Thymus (tissue), 11 donors: ENCODE data around the gene TMX2. TPM values are rescaled to one million over a fixed set of nuclear protein-coding genes. Genes with fewer than 3 reads are reported as not detected.
A peak's percentile ranks its signal among the peaks of the same experiment; 100 is the strongest.

Experiments used
- DNase-seq, 9 donors: peaks; one replicate each; pipeline ENCODE4 v3.0.0-alpha.2; 2013; ENCODE audit warnings: low spot score in 9 of 9, low read depth in 6 of 9, missing footprints in 1 of 9
- H3K27ac ChIP-seq, 2 donors: one replicate each; pipeline ENCODE4 v1.5.1; 2013; ENCODE audit warnings: control low read depth in 1 of 2, low read depth in 1 of 2, low read length in 1 of 2, mild to moderate bottlenecking in 1 of 2, moderate library complexity in 1 of 2
- H3K27me3 ChIP-seq, 2 donors: one replicate each; pipeline ENCODE4 v1.5.1; 2013; ENCODE audit warnings: low read length in 1 of 2; ENCODE audit not compliant: control insufficient read depth in 2 of 2, insufficient read depth in 1 of 2
- H3K36me3 ChIP-seq, 2 donors: one replicate each; pipeline ENCODE4 v1.5.1; 2013; ENCODE audit warnings: low read length in 1 of 2, mild to moderate bottlenecking in 1 of 2, moderate library complexity in 1 of 2; ENCODE audit not compliant: control insufficient read depth in 2 of 2, insufficient read depth in 2 of 2
- H3K4me1 ChIP-seq, 2 donors: one replicate each; pipeline ENCODE4 v1.5.1; 2013; ENCODE audit warnings: low read length in 2 of 2; ENCODE audit not compliant: control insufficient read depth in 2 of 2, insufficient read depth in 2 of 2
- H3K4me3 ChIP-seq, 2 donors: one replicate each; pipeline ENCODE4 v1.5.1; 2013; ENCODE audit warnings: low read length in 2 of 2, control low read depth in 1 of 2, mild to moderate bottlenecking in 1 of 2
- H3K9me3 ChIP-seq, 2 donors: one replicate each; pipeline ENCODE4 v1.5.1; 2013; ENCODE audit warnings: low read length in 1 of 2, mild to moderate bottlenecking in 1 of 2; ENCODE audit not compliant: control insufficient read depth in 2 of 2, insufficient read depth in 1 of 2
- WGBS: extraction: QIAGEN DNeasy Blood & Tissue Kit; methylation state at CpG from one replicate; pipeline ENCODE4 v1.1.7; 2013; 5-methylcytosine and 5-hydroxymethylcytosine counted together
- polyA plus RNA-seq: library from polyadenylated mRNA; stranded (reverse); fragments of 200-250 nt; gene quantifications from one replicate; pipeline ENCODE4 v1.2.3, GENCODE V29; 2013
- total RNA-seq: library from RNA; stranded (reverse); fragments of 120-200 nt; gene quantifications from one replicate; pipeline ENCODE4 v1.2.4, GENCODE V29; 2013
- donor health status: healthy.

The TMX2 gene
- total and polyA plus RNA-seq, 2 donors: 60.2 to 61.4 TPM

DNA sequence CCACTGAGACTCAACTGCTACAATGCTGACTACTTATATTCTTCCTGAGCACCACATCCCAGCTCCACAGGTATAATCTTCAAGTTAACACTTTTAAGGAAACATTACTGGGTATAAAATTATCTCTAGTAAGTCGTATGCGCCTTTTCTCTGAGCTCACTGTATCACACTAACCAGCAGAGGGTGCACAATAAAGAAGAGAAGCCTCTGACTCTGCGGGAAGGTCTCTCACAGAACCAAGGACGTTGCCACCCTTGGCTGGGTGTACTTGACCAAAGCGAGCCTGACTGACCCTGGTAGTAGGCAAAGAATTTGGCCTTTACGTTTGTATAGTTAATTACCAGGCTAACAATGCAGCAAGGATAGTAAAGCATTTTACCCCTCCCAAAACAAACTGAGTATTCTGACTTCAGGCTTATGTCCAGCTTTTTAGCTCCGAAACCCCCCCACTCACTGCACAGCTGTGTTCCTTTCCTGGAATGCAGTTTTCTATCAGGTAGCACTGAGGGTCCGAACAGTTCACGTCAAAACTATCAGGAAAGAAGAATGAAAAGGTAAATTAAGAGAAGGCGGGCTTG lies 39.4 kb downstream of the TMX2 start, which contains the start of gene BTBD18:
Gene BTBD18, minus strand, starts transcription at position 144 of the 578 bp plus-strand sequence. CDS start 631 bp downstream, outside the sequence.
- Histone ChIP-seq H3K4me1 (no peaks in the 10 kb centered on the region), H3K27ac (no peak within 1 kb of the TSS), H3K4me3 (no peak within 1 kb of the TSS), H3K27me3 (no peaks in the 10 kb centered on the region), H3K36me3 (peaks cover 6 to 7% of the 10 kb centered on the region in 2 donors), H3K9me3 (no peaks in the 10 kb centered on the region)
- peak in 1 of 9 donors; percentile 53 for DNase-seq
- WGBS: 90% methylated on average over 10 of the region's 10 CpGs

DNA sequence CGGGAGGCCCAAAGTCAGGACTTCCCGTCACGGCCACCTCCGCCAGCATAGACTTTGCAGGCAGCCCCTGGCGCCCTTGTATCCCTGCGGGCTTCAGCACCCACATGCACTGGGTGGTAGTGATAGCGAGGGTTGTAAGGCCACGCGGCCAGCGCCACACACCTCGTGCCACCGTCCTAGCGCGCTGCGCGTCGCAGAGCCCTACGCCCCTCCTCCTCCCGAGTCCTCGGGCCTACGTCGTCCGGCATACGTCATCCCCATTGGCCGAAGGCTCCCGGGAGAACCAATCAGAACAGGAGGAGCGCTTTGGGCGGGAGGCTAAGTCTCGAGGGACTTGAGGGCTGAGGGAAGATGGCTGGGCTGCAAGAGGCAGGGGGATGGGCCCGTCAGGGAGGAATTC lies 40.6 kb downstream of the TMX2 start:
- Histone ChIP-seq H3K9me3 (no peaks in the 10 kb centered on the region), H3K4me1 (no peaks in the 10 kb centered on the region), H3K27ac (no peak overlapping the region), H3K27me3 (no peaks in the 10 kb centered on the region), H3K36me3 (peaks cover 3 to 4% of the 10 kb centered on the region in 2 donors), H3K4me3 (no peak overlapping the region)
- DNase-seq: no peak
- 99% methylated on average over 30 of the region's 30 CpGs for WGBS

DNA sequence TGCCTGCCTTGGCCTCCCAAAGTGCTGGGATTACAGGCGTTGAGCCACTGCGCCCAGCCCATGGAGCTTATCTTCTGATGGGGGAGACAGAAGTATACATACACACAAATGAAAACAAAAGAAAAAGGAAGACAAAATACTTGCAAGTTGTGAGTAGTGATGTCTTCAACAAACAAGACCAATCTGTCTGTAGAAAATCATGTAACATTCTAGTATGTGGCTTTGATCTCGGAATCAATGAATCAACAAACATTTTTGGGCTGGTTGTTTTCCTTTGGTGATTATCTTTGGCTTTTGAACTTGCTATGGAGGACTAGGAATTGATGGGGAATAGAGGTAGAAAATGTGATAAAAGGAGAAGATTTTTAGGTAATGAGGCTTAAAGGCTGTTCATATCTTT lies 45.8 kb downstream of the TMX2 start:
- peaks cover 0 to 3% of the 10 kb centered on the region in 2 donors for H3K4me1 ChIP-seq
- no peak for DNase-seq

DNA sequence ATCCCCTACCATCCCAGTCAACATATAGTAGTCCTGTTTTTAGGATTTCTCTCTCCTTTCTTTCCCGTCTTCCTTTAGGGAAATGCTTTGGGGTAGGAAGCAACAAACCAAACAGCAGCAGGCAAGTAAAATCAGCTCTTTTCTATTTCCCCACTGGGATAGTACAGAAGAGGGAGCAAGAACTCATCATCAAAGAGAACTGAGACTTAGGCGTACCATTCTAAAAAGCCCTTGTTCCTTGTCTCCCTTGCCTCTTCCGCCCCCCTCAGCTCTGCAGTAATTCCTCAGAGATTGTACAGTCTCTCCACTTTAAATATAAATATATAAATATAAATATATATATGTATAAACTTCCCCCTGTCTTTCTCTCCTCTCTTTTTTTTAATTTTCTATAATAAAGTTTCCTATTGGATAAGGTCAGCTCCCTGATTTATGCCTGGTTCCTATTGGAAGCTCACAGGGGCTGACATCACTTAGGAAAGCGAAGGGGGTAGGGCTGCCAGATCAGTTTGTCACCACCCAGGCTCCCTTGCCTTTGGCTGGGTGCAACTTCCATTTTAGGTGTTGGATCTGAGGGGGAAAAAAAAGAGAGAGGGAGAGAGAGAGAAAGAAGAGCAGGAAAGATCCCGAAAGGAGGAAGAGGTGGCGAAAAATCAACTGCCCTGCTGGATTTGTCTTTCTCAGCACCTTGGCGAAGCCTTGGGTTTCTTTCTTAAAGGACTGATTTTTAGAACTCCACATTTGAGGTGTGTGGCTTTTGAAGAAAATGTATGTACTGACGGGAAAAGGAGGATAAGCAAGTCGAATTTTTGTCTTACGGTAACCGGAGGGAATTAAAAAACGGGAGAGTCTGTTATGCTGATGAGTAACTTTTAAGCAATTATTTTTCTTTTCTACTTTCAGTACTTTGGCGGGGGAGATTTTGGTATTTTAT lies 49.2 kb downstream of the TMX2 start, which contains the start of gene CTNND1:
Gene CTNND1, plus strand, starts transcription at position 502 of the 934 bp plus-strand sequence. CDS start 29,677 bp downstream, outside the sequence.
- Histone ChIP-seq H3K9me3 (no peaks in the 10 kb centered on the region), H3K4me1 (peaks cover 3 to 8% of the 10 kb centered on the region in 2 donors), H3K36me3 (no peaks in the 10 kb centered on the region), H3K27me3 (no peaks in the 10 kb centered on the region), H3K4me3 (peak within 1 kb of the TSS; percentile 37 to 45), H3K27ac (peak within 1 kb of the TSS; percentile 82 to 85)
- DNase-seq: peak in 4 of 9 donors; percentile 13 to 64 (median 30)
- 16% methylated on average over 13 of the region's 13 CpGs for WGBS

More for the DNA sequence above, 45.8 kb downstream of the TMX2 start:
- Histone ChIP-seq H3K9me3 (no peaks in the 10 kb centered on the region), H3K27me3 (no peaks in the 10 kb centered on the region), H3K36me3 (no peaks in the 10 kb centered on the region), H3K4me3 (no peak overlapping the region), H3K27ac (no peak overlapping the region)
- 98% methylated on average over 3 of the region's 3 CpGs for WGBS

DNA sequence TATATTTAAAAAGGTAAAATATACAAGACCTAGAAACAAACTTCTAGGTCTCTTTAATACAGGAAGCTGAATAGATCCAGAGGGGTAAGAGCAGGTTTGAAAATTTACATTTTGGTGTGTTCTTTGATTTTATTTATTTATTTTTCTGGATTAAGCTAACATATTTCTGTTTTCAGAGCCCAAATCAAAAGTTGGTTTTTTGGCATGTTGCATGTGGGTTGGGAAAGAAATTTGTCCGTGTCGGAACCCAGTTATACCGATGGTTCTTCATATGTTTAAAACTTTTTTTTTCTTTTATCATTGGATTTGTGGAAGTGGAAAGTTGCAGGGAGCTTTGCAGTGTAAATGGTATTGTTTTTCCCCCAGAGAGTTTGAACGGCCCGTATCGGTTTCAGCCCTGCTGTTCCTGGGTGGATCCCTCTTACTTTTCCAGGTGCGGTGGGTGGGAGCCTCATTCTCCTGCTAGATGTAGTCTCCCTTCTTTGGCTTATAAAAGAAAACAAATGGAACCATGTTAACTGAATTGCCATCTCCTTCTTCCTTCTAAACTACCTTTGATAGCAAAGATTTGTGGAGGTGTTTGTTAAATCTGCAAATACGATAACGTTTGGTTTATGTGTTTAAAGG lies 50.0 kb downstream of the TMX2 start:
- H3K27me3 ChIP-seq: no peaks in the 10 kb centered on the region
- DNase-seq: no peak
- peaks cover 3 to 8% of the 10 kb centered on the region in 2 donors for H3K4me1 ChIP-seq
- peak overlapping the region; percentile 3 to 85 for H3K27ac ChIP-seq
- no peaks in the 10 kb centered on the region for H3K9me3 ChIP-seq
- 3% methylated on average over 9 of the region's 9 CpGs for WGBS
- H3K36me3 ChIP-seq: no peaks in the 10 kb centered on the region
- peak overlapping the region; percentile 37 to 45 for H3K4me3 ChIP-seq

DNA sequence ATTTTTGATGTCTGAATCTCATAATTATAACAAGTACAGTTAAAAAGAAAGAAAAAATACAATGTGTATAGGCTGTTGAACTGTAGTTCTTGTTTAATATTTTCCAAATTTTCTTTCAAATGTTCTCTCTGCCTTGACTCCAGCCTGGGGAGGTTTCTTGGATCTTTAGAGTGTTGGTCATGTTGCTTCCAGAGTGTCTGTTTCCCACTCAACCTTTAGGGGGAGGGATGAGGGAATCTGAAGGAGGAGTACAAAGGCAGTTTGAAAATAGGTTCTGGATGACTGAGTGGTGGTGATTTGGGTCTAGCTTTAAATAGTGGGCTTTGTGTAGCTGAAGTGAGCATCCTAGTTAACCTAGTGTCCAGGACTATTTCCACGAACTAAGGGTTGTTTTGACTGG lies 51.2 kb downstream of the TMX2 start:
- H3K9me3 ChIP-seq: no peaks in the 10 kb centered on the region
- no peaks in the 10 kb centered on the region for H3K36me3 ChIP-seq
- H3K27me3 ChIP-seq: no peaks in the 10 kb centered on the region
- H3K27ac ChIP-seq: peak overlapping the region in 1 of 2 donors; percentile 1
- 69% methylated on average over 1 of the region's 1 CpG for WGBS
- no peak for DNase-seq
- H3K4me1 ChIP-seq: peaks cover 3 to 8% of the 10 kb centered on the region in 2 donors
- H3K4me3 ChIP-seq: peak overlapping the region; percentile 12 to 45

DNA sequence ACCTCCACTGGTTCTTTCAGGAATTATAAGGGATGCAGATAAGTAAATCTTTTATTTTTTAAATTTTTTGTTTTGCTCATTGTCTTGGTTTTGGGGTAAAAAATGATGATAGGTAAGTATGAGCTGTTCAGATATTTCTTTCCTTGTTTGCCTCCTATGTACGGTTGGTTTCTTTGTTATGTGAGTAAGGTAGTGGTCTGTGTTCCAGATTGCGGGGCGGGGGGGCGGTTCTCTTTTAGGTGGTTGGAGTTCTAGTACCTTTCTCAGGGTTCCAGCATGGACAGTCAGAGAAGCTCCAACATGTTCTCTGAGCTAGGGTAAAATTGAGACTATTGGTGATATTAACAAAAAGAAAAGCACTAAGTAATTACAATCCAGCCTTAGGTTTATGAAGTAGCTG lies 51.6 kb downstream of the TMX2 start:
- H3K27ac ChIP-seq: no peak overlapping the region
- no peaks in the 10 kb centered on the region for H3K27me3 ChIP-seq
- H3K4me1 ChIP-seq: peaks cover 3 to 8% of the 10 kb centered on the region in 2 donors
- DNase-seq: no peak
- no peaks in the 10 kb centered on the region for H3K9me3 ChIP-seq
- H3K4me3 ChIP-seq: no peak overlapping the region
- H3K36me3 ChIP-seq: no peaks in the 10 kb centered on the region
- 91% methylated on average over 4 of the region's 4 CpGs for WGBS

DNA sequence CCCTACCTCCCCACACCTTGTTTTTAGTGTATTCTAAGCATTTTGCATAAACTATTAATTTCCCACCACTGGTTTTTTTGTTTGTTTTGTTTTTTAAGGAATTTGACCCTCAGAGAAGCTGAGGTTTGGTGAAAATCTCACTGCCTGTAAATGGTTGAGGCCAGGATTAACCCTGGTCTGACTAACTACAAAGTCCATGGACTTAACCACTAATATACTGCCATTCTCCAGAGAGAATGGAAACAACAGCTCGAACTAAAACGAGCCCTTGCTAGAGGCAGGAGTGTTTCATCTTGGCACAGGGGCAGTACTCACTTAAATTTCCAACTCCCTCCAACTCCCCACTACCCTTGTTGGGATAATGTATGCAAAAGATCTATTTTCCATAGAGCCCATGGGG lies 52.2 kb downstream of the TMX2 start:
- Histone ChIP-seq H3K9me3 (no peaks in the 10 kb centered on the region), H3K36me3 (no peaks in the 10 kb centered on the region), H3K27ac (peak overlapping the region in 1 of 2 donors; percentile 33), H3K4me1 (peaks cover 3 to 8% of the 10 kb centered on the region in 2 donors), H3K27me3 (no peaks in the 10 kb centered on the region), H3K4me3 (no peak overlapping the region)
- WGBS: 88% methylated on average over 2 of the region's 2 CpGs
- DNase-seq: no peak
